ENCODE results near the gene MGAT5B. TPM values are rescaled to one million over a fixed set of nuclear protein-coding genes. Genes with fewer than 3 reads are reported as not detected.

Gene MGAT5B
- total and polyA plus RNA-seq, 2 of the 13 experiments (the other 11 are each of a cell fraction or from before 2014, with no cell fraction given) = 0.07 to 0.13 TPM

DNA sequence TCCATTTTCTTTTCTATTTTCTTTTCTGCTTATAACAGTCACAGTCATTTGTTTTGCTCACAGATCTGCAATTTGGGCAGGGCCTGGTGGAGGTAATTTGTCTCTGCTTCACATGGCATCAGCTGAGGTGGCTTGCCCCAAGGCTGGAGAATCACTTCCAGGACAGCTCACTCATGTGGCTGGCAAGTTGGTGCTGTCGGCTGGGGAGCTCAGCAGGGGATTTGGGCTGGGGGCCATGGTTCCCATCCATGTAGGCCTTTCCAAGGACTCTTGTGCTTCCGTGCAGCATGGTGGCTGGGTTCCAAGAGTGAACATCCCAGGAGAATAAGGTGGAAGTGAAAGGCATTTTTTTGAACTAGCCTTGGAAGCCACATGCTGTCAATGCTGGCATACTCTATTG, 85.7 kb downstream of the MGAT5B start:
- no peak overlapping the region for H2AFZ ChIP-seq (ENCODE audit: low read length)
- in situ Hi-C loops (cut with HindIII; ENCODE audit: extremely low pct_ligation_motif_present, low pct_unique_long_range_greater_than_20kb) = no loop called here
- H3K79me2 ChIP-seq (ENCODE audit: insufficient read depth, low read length) = no peaks in the 10 kb centered on the region
- H3K9me3 ChIP-seq (ENCODE audit: low read length) = no peaks in the 10 kb centered on the region
- H3K9ac ChIP-seq (ENCODE audit: insufficient read depth, low read depth, low read length) = no peak overlapping the region
- no peak overlapping the region for H3K27ac ChIP-seq (ENCODE audit: extremely low read length, insufficient read depth, low read length)
- FAIRE-seq (no peak), DNase-seq (ENCODE audit: low spot score) (no peak), ATAC-seq (no peak)
- ChIA-PET POLR2A (no interaction called here), CTCF (ENCODE audit: low intra/inter-chr PET ratio, low total read pairs) (no interaction called here)
- TF ChIP-seq, protein P1, sequence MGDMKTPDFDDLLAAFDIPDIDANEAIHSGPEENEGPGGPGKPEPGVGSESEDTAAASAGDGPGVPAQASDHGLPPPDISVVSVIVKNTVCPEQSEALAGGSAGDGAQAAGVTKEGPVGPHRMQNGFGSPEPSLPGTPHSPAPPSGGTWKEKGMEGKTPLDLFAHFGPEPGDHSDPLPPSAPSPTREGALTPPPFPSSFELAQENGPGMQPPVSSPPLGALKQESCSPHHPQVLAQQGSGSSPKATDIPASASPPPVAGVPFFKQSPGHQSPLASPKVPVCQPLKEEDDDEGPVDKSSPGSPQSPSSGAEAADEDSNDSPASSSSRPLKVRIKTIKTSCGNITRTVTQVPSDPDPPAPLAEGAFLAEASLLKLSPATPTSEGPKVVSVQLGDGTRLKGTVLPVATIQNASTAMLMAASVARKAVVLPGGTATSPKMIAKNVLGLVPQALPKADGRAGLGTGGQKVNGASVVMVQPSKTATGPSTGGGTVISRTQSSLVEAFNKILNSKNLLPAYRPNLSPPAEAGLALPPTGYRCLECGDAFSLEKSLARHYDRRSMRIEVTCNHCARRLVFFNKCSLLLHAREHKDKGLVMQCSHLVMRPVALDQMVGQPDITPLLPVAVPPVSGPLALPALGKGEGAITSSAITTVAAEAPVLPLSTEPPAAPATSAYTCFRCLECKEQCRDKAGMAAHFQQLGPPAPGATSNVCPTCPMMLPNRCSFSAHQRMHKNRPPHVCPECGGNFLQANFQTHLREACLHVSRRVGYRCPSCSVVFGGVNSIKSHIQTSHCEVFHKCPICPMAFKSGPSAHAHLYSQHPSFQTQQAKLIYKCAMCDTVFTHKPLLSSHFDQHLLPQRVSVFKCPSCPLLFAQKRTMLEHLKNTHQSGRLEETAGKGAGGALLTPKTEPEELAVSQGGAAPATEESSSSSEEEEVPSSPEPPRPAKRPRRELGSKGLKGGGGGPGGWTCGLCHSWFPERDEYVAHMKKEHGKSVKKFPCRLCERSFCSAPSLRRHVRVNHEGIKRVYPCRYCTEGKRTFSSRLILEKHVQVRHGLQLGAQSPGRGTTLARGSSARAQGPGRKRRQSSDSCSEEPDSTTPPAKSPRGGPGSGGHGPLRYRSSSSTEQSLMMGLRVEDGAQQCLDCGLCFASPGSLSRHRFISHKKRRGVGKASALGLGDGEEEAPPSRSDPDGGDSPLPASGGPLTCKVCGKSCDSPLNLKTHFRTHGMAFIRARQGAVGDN (CRISPR knock-in tag; IDR thresholded peaks at IDR 0.05) = no peak
- TF ChIP-seq ZSCAN25 (CRISPR knock-in tag; IDR thresholded peaks at IDR 0.05) = no peak
- TF ChIP-seq MAFF (IDR thresholded peaks at IDR 0.05; ENCODE audit: low read depth, low read length) = no peak
- TF ChIP-seq ZNF326 (CRISPR knock-in tag; IDR thresholded peaks at IDR 0.05; ENCODE audit: borderline replicate concordance) = no peak
- TF ChIP-seq ZNF577 (CRISPR knock-in tag; IDR thresholded peaks at IDR 0.05; ENCODE audit: borderline replicate concordance, low read depth) = no peak
- TF ChIP-seq, protein P2, sequence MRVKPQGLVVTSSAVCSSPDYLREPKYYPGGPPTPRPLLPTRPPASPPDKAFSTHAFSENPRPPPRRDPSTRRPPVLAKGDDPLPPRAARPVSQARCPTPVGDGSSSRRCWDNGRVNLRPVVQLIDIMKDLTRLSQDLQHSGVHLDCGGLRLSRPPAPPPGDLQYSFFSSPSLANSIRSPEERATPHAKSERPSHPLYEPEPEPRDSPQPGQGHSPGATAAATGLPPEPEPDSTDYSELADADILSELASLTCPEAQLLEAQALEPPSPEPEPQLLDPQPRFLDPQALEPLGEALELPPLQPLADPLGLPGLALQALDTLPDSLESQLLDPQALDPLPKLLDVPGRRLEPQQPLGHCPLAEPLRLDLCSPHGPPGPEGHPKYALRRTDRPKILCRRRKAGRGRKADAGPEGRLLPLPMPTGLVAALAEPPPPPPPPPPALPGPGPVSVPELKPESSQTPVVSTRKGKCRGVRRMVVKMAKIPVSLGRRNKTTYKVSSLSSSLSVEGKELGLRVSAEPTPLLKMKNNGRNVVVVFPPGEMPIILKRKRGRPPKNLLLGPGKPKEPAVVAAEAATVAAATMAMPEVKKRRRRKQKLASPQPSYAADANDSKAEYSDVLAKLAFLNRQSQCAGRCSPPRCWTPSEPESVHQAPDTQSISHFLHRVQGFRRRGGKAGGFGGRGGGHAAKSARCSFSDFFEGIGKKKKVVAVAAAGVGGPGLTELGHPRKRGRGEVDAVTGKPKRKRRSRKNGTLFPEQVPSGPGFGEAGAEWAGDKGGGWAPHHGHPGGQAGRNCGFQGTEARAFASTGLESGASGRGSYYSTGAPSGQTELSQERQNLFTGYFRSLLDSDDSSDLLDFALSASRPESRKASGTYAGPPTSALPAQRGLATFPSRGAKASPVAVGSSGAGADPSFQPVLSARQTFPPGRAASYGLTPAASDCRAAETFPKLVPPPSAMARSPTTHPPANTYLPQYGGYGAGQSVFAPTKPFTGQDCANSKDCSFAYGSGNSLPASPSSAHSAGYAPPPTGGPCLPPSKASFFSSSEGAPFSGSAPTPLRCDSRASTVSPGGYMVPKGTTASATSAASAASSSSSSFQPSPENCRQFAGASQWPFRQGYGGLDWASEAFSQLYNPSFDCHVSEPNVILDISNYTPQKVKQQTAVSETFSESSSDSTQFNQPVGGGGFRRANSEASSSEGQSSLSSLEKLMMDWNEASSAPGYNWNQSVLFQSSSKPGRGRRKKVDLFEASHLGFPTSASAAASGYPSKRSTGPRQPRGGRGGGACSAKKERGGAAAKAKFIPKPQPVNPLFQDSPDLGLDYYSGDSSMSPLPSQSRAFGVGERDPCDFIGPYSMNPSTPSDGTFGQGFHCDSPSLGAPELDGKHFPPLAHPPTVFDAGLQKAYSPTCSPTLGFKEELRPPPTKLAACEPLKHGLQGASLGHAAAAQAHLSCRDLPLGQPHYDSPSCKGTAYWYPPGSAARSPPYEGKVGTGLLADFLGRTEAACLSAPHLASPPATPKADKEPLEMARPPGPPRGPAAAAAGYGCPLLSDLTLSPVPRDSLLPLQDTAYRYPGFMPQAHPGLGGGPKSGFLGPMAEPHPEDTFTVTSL (CRISPR knock-in tag; IDR thresholded peaks at IDR 0.05; ENCODE audit: borderline replicate concordance) = no peak
- no peak for TF ChIP-seq GABPB1 (CRISPR knock-in tag; IDR thresholded peaks at IDR 0.05)
- 44% methylated on average over 2 of the region's 2 CpGs for WGBS (ENCODE audit: low lambda C conversion rate)
- H3K4me3 ChIP-seq (replicated peaks in 1 of 3; ENCODE audit: insufficient read depth in 1 of 3, low read depth in 2 of 3, low read length in 3 of 3) = no peak overlapping the region
- intact Hi-C loops (cut with micrococcal nuclease; ENCODE audit: unreplicated experiment) = no loop called here
- BruUV-seq (replicated peaks) = no TSS peak
- no peaks in the 10 kb centered on the region for H4K20me1 ChIP-seq (ENCODE audit: insufficient read depth, low read length)
- peaks cover 19 to 78% of the 10 kb centered on the region in 2 experiments for H3K27me3 ChIP-seq (ENCODE audit: control insufficient read depth in 1 of 2, insufficient read depth in 2 of 2, low read length in 2 of 2)
- no peaks in the 10 kb centered on the region for H3K36me3 ChIP-seq (replicated peaks in 1 of 2; ENCODE audit: control insufficient read depth in 1 of 2, insufficient read depth in 2 of 2, low read length in 2 of 2)
- no peak overlapping the region for H3K4me2 ChIP-seq (ENCODE audit: low read depth, low read length)
- H3K4me1 ChIP-seq (ENCODE audit: insufficient read depth, low read length) = no peaks in the 10 kb centered on the region

Data from HepG2 (cell line).